SIG-M5 treated with dmso at 0.1 percent for 504 hours (cell line): ENCODE measurements around the gene IFIH1.

Source experiments
- DNase-seq: peaks from one replicate; lab custom pipeline; 2025; ENCODE audit not compliant: unreplicated experiment; lab: John Stamatoyannopoulos, UW

IFIH1 gene

GRCh38 chr2:162318328-162319180, at the start of gene IFIH1:
TSS of gene IFIH1 (minus strand) at chr2:162318684. CDS start at chr2:162318307, 377 bp downstream.
- DNase-seq: peak; percentile 92

GRCh38 chr2:162365392-162365791, 46.9 kb upstream of the IFIH1 start:
- no peak for DNase-seq

- no peak for DNase-seq
Measured at GRCh38 chr2:162344617-162344950, 26.1 kb upstream of the IFIH1 start.

- peak; percentile 94 for DNase-seq
Measured at GRCh38 chr2:162343824-162344616, 25.5 kb upstream of the IFIH1 start, which contains the start of gene GCA. TSS of gene GCA (plus strand) at chr2:162344132. CDS start at chr2:162344249, 117 bp downstream.

GRCh38 chr2:162343492-162343823, 25.0 kb upstream of the IFIH1 start:
- no peak for DNase-seq

- peak; percentile 58 for DNase-seq
Measured at GRCh38 chr2:162342841-162343240, 24.4 kb upstream of the IFIH1 start.

- no peak for DNase-seq
Measured at GRCh38 chr2:162342321-162342720, 23.8 kb upstream of the IFIH1 start.

GRCh38 chr2:162340822-162341221, 22.3 kb upstream of the IFIH1 start:
- no peak for DNase-seq

GRCh38 chr2:162337868-162338267, 19.4 kb upstream of the IFIH1 start:
- DNase-seq: no peak

GRCh38 chr2:162333968-162334367, 15.5 kb upstream of the IFIH1 start:
- peak; percentile 16 for DNase-seq

- DNase-seq: no peak
Measured at GRCh38 chr2:162330881-162331280, 12.4 kb upstream of the IFIH1 start.

GRCh38 chr2:162328424-162329157, 10.1 kb upstream of the IFIH1 start:
- DNase-seq: no peak

GRCh38 chr2:162327806-162328205, 9.3 kb upstream of the IFIH1 start:
- DNase-seq: no peak

GRCh38 chr2:162327134-162327769, 8.8 kb upstream of the IFIH1 start:
- DNase-seq: peak; percentile 7

- DNase-seq: no peak
Measured at GRCh38 chr2:162324953-162325352, 6.5 kb upstream of the IFIH1 start.

GRCh38 chr2:162320864-162321517, 2.5 kb upstream of the IFIH1 start:
- DNase-seq: no peak

GRCh38 chr2:162317861-162318327, 590 bp downstream of the IFIH1 start:
- DNase-seq: peak; percentile 48

- DNase-seq: no peak
Measured at GRCh38 chr2:162317058-162317742, 1.3 kb downstream of the IFIH1 start.

GRCh38 chr2:162316590-162316989, 1.9 kb downstream of the IFIH1 start:
- DNase-seq: no peak

GRCh38 chr2:162315938-162316337, 2.5 kb downstream of the IFIH1 start:
- DNase-seq: no peak
